ENCODE results near the gene PXMP4. TPM values are rescaled to one million over a fixed set of nuclear protein-coding genes. Genes with fewer than 3 reads are reported as not detected.
A peak's percentile ranks its signal among the peaks of the same experiment; 100 is the strongest.

Gene PXMP4
- total and polyA plus RNA-seq, 9 of the 15 experiments (the other 6 are each of a cell fraction or from before 2014, with no cell fraction given), result 4.8 to 29.1 (median 6.8) TPM

DNA sequence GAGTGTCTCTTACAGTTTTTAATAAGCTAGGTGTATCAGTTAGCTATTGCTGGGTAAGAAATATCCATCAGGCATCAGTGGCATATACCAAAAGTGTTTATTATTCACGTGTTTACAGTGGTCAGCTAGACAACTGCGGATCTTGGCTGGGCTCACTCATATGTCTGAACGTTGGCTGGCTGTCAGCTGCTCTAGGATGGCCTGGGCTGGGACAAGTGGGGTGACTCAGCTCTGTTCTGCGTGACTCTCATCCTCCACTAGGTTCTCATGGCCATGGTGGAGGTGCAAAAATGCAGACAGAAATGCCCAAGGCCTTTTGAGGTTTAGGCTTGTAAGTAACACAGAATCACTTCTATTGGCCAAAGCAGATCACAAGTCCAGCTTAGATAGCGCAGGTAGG is 33.7 kb upstream of the PXMP4 start:
- no peak overlapping the region for H3K9ac ChIP-seq (ENCODE audit: insufficient read depth in 1 of 2, low read depth in 2 of 2, low read length in 2 of 2)
- H4K20me1 ChIP-seq (replicated peaks; ENCODE audit: control insufficient read depth, insufficient read depth, low read length), result no peaks in the 10 kb centered on the region
- in situ Hi-C loops (cut with MboI) (no loop called here), intact Hi-C loops (cut with micrococcal nuclease) (no loop called here)
- H3K27ac ChIP-seq (ENCODE audit: extremely low read depth, low read depth, low read length), result no peak overlapping the region
- no peaks in the 10 kb centered on the region for H3K36me3 ChIP-seq (ENCODE audit: control insufficient read depth, insufficient read depth, low read length)
- H2AFZ ChIP-seq (ENCODE audit: low read depth, low read length), result no peak overlapping the region
- ChIA-PET CTCF (ENCODE audit: low intra/inter-chr PET ratio) (no interaction called here), POLR2A (interaction anchor here (0.5 to 1.6 kb wide), 3 partner anchors 11 to 822 kb away, joined by 3 to 5 read pairs (median 4); no protein-coding TSS in a partner anchor)
- H3K4me3 ChIP-seq, result no peak overlapping the region
- WGBS (ENCODE audit: insufficient coverage, low coverage, missing lambda C conversion rate), result 40% methylated on average over 5 of the region's 5 CpGs
- H3K4me1 ChIP-seq (replicated peaks in 1 of 2; ENCODE audit: control insufficient read depth in 2 of 2, insufficient read depth in 2 of 2, low read length in 2 of 2), result peaks cover 0 to 6% of the 10 kb centered on the region in 2 experiments; a peak in 2 of 5 replicates
- peak; percentile 56 for FAIRE-seq
- peaks cover 2% of the 10 kb centered on the region; the same call in 1 of the 2 replicates for H3K9me3 ChIP-seq (replicated peaks; ENCODE audit: control insufficient read depth, insufficient read depth, low read depth, low read length)
- DNase-seq (ENCODE audit: extremely low read depth in 1 of 4, low spot score in 3 of 4), result no peak
- BruUV-seq (replicated peaks), result no TSS peak
- no peaks in the 10 kb centered on the region for H3K27me3 ChIP-seq (ENCODE audit: control insufficient read depth in 2 of 2, insufficient read depth in 2 of 2, low read length in 2 of 2)
- no peaks in the 10 kb centered on the region for H3K79me2 ChIP-seq (ENCODE audit: control insufficient read depth, insufficient read depth, low read length)
- TF ChIP-seq, protein P1, sequence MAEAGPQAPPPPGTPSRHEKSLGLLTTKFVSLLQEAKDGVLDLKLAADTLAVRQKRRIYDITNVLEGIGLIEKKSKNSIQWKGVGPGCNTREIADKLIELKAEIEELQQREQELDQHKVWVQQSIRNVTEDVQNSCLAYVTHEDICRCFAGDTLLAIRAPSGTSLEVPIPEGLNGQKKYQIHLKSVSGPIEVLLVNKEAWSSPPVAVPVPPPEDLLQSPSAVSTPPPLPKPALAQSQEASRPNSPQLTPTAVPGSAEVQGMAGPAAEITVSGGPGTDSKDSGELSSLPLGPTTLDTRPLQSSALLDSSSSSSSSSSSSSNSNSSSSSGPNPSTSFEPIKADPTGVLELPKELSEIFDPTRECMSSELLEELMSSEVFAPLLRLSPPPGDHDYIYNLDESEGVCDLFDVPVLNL (CRISPR knock-in tag; IDR thresholded peaks at IDR 0.05; ENCODE audit: low read depth), result no peak
- peak; percentile 86 for TF ChIP-seq FOXJ2 (tag; IDR thresholded peaks at IDR 0.05)
- TF ChIP-seq NFYB (IDR thresholded peaks at IDR 0.05; ENCODE audit: extremely low read depth, insufficient read length), result no peak
- TF ChIP-seq, protein P2, sequence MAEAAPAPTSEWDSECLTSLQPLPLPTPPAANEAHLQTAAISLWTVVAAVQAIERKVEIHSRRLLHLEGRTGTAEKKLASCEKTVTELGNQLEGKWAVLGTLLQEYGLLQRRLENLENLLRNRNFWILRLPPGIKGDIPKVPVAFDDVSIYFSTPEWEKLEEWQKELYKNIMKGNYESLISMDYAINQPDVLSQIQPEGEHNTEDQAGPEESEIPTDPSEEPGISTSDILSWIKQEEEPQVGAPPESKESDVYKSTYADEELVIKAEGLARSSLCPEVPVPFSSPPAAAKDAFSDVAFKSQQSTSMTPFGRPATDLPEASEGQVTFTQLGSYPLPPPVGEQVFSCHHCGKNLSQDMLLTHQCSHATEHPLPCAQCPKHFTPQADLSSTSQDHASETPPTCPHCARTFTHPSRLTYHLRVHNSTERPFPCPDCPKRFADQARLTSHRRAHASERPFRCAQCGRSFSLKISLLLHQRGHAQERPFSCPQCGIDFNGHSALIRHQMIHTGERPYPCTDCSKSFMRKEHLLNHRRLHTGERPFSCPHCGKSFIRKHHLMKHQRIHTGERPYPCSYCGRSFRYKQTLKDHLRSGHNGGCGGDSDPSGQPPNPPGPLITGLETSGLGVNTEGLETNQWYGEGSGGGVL (CRISPR knock-in tag; IDR thresholded peaks at IDR 0.05), result no peak
- TF ChIP-seq RBM34 (IDR thresholded peaks at IDR 0.05; ENCODE audit: borderline replicate concordance, insufficient read depth, low read length), result no peak
- TF ChIP-seq, protein P3, sequence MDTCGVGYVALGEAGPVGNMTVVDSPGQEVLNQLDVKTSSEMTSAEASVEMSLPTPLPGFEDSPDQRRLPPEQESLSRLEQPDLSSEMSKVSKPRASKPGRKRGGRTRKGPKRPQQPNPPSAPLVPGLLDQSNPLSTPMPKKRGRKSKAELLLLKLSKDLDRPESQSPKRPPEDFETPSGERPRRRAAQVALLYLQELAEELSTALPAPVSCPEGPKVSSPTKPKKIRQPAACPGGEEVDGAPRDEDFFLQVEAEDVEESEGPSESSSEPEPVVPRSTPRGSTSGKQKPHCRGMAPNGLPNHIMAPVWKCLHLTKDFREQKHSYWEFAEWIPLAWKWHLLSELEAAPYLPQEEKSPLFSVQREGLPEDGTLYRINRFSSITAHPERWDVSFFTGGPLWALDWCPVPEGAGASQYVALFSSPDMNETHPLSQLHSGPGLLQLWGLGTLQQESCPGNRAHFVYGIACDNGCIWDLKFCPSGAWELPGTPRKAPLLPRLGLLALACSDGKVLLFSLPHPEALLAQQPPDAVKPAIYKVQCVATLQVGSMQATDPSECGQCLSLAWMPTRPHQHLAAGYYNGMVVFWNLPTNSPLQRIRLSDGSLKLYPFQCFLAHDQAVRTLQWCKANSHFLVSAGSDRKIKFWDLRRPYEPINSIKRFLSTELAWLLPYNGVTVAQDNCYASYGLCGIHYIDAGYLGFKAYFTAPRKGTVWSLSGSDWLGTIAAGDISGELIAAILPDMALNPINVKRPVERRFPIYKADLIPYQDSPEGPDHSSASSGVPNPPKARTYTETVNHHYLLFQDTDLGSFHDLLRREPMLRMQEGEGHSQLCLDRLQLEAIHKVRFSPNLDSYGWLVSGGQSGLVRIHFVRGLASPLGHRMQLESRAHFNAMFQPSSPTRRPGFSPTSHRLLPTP (IDR thresholded peaks at IDR 0.05; ENCODE audit: borderline replicate concordance, extremely low read depth, insufficient read length), result no peak
- no peak for TF ChIP-seq ZNF121 (CRISPR knock-in tag; conservative IDR thresholded peaks at IDR 0.05)
- no peak for TF ChIP-seq HLTF (IDR thresholded peaks at IDR 0.05)
- peak; percentile 32; the same call in 1 of the 3 replicates for ATAC-seq
- no peaks in the 10 kb centered on the region for H3K9me1 ChIP-seq (ENCODE audit: control insufficient read depth, insufficient read depth, low read length)
- H3K4me2 ChIP-seq (ENCODE audit: insufficient read depth, low read length), result no peak overlapping the region
